ENCODE data around the gene MXRA8. TPM values are rescaled to one million over a fixed set of nuclear protein-coding genes. Genes with fewer than 3 reads are reported as not detected.

The MXRA8 gene, protein sequence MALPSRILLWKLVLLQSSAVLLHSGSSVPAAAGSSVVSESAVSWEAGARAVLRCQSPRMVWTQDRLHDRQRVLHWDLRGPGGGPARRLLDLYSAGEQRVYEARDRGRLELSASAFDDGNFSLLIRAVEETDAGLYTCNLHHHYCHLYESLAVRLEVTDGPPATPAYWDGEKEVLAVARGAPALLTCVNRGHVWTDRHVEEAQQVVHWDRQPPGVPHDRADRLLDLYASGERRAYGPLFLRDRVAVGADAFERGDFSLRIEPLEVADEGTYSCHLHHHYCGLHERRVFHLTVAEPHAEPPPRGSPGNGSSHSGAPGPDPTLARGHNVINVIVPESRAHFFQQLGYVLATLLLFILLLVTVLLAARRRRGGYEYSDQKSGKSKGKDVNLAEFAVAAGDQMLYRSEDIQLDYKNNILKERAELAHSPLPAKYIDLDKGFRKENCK
- 100 to 1,000 TPM in 3 of 4 donors, 10 to 100 TPM in 1; 57.1 to 143 (median 106) TPM for total RNA-seq

DNA sequence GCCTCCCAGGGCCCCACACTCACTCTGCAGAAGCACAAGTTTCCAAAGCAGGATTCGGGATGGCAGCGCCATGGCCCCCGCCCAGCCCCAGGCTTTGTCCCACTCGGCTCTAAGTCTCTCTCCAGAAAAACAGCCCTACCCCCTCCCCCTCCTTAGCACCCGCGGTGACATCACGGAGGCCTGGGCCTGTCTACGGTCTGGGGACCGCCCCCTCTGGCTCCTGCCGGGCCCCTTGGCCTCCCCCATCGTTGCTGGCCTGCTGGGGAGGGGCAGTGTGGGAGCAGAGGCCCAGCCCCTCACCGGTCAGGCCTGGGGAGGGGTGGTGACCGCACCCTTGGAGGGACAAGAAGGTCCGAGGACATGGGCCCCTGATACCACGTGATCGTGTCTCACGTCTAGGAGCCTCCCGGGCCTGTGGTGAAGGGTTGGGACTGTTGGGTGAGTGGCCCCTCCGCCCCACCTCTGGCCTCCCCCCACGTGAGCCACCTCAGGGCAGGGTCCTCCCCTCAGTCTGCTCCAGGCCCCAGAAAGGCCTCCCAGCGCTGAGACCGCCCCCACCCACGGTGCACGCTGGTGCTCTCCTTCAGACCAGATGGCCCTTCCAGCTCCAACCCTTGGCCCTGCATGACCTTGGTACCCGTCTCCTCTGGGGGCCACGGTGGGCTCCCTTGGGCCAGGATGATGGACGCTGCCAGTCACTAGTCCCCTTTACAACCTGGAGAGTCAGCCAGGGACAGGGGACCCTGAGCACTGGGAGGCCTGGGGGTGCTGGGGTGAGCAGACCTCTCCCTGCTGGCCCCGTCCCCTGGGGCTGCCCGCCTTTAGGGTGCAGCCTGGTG lies at the start of gene MXRA8:
Gene MXRA8, minus strand, starts transcription at position 123 of the 839 bp plus-strand sequence. Its CDS starts 51 bp downstream, at position 72.
- peak; percentile 61 to 65 for DNase-seq
- H3K4me1 ChIP-seq: peaks cover 43 to 78% of the 10 kb centered on the region in 2 donors
- H3K9me3 ChIP-seq: no peaks in the 10 kb centered on the region
- peak within 1 kb of the TSS; percentile 49 to 87 (median 86) for H3K27ac ChIP-seq
- peak within 1 kb of the TSS in 1 of 3 donors; percentile 28 for H3K4me3 ChIP-seq (replicated peaks in 1 of 3)
- H3K36me3 ChIP-seq: peaks cover 0 to 4% of the 10 kb centered on the region in 2 donors
- 21 to 24% methylated on average over 8 to 18 of the region's 29 CpGs for WGBS, 2 donors
- intact Hi-C loops (cut with DNase I): loop anchor here (5.0 kb wide), 1 partner anchor 41 kb away; no protein-coding TSS in a partner anchor
- TF ChIP-seq, protein P1, sequence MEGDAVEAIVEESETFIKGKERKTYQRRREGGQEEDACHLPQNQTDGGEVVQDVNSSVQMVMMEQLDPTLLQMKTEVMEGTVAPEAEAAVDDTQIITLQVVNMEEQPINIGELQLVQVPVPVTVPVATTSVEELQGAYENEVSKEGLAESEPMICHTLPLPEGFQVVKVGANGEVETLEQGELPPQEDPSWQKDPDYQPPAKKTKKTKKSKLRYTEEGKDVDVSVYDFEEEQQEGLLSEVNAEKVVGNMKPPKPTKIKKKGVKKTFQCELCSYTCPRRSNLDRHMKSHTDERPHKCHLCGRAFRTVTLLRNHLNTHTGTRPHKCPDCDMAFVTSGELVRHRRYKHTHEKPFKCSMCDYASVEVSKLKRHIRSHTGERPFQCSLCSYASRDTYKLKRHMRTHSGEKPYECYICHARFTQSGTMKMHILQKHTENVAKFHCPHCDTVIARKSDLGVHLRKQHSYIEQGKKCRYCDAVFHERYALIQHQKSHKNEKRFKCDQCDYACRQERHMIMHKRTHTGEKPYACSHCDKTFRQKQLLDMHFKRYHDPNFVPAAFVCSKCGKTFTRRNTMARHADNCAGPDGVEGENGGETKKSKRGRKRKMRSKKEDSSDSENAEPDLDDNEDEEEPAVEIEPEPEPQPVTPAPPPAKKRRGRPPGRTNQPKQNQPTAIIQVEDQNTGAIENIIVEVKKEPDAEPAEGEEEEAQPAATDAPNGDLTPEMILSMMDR (IDR thresholded peaks at IDR 0.05): no peak
- TF ChIP-seq POLR2A (IDR thresholded peaks at IDR 0.05): no peak
- no peaks in the 10 kb centered on the region for H3K27me3 ChIP-seq

DNA sequence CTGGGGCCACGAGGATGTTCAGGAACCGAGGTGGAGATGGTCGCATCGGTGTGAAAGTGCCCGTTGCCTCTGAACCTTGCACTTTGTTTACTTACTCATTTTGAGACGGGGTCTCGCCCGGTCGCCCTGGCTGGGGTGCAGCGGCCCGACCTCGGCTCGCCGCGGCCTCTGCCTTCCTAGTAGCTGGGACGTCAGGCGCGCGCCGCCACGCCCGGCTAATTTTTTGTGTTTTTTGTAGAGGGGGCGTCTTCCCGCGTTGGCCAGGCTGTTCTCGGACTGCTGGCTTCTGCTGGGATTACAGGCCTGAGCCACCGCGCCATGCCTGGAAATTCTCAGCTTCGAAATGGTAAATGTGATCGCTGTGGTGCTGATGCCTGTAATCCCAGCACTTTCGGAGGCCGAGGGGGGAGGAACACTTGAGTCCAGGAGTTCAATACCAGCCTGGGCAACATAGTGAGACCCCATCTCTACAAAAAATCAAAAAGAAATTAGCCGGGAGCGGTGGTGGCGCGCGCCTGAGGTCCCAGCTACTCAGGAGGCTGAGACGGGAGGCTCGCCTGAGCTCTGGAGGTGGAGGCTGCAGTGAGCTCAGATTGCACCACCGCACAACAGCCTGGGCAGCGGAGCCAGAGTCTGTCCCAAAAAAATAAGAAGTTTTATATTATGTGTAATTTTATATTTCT lies 49.4 kb upstream of the MXRA8 start:
- peak overlapping the region; percentile 92 to 98 (median 96) for H3K4me3 ChIP-seq (replicated peaks in 1 of 3)
- 13 to 15% methylated on average over 25 to 34 of the region's 41 CpGs for WGBS, 2 donors
- H3K4me1 ChIP-seq: peaks cover 22 to 29% of the 10 kb centered on the region in 2 donors
- H3K9me3 ChIP-seq: no peaks in the 10 kb centered on the region
- no peak for TF ChIP-seq POLR2A (IDR thresholded peaks at IDR 0.05)
- no peaks in the 10 kb centered on the region for H3K27me3 ChIP-seq
- DNase-seq: peak; percentile 51 to 53
- H3K36me3 ChIP-seq: peaks cover 11 to 19% of the 10 kb centered on the region in 2 donors
- H3K27ac ChIP-seq: peak overlapping the region; percentile 68 to 75 (median 75)
- intact Hi-C loops (cut with DNase I): loop anchor here (5.0 kb wide), 1 partner anchor 35 kb away; no protein-coding TSS in a partner anchor

DNA sequence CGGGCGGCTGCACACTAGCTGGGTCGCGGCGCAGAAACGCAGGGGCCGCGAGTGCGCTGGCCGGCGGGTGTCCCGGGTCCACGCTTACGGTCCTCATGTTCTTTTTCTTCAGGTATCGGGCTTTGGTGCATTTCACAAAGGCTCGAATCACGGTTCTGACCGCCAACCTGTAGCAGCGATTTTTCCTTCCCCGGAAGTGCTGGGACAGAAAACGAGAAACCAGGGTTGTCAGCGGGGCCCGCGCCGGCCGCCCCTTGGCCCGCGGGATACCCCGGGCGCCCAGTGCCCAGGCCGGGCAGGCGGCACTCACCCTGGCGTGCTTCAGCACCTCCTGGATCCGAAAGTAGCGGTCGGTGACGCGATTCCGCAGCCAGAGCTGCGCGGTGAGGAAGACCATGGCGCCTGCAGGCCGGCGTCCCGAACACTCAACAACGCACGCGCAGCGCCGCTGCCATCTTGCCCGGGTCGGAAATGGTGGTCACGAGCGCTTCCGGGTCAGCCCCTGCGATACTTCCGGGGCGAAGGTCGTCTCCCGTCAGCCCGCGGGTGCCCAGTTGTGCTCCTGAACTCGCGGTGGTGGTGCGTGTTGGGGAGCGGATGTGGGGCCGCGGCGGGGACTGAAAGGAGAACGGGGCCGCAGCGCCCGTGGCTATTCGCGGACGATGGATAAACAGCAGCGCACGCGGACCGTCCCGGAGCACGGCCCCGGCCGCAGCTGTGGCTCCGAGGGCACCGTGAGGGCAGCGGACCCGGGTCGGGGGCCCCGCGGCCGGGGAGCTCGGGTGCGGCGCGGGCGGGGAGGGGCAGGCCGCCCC lies 48.7 kb upstream of the MXRA8 start, which contains the start of gene MRPL20:
Gene MRPL20, minus strand, starts transcription at position 473 of the 815 bp plus-strand sequence. Its CDS starts 76 bp downstream, at position 397.
- peak; percentile 94 to 95 for DNase-seq
- WGBS, 2 donors: 0 to 2% methylated on average over 20 to 32 of the region's 98 CpGs
- Histone ChIP-seq H3K27ac (peak within 1 kb of the TSS; percentile 68 to 75 (median 75)), H3K4me3 (replicated peaks in 1 of 3) (peak within 1 kb of the TSS; percentile 92 to 98 (median 96)), H3K4me1 (peaks cover 22 to 29% of the 10 kb centered on the region in 2 donors), H3K27me3 (no peaks in the 10 kb centered on the region), H3K9me3 (no peaks in the 10 kb centered on the region), H3K36me3 (peaks cover 14 to 23% of the 10 kb centered on the region in 2 donors)
- TF ChIP-seq, protein P1 (IDR thresholded peaks at IDR 0.05): peak in 1 of 6 experiments; percentile 3
- TF ChIP-seq POLR2A (IDR thresholded peaks at IDR 0.05): peak in 1 of 2 donors; percentile 84
- intact Hi-C loops (cut with DNase I): loop anchor here (5.0 kb wide), 1 partner anchor 35 kb away; no protein-coding TSS in a partner anchor

DNA sequence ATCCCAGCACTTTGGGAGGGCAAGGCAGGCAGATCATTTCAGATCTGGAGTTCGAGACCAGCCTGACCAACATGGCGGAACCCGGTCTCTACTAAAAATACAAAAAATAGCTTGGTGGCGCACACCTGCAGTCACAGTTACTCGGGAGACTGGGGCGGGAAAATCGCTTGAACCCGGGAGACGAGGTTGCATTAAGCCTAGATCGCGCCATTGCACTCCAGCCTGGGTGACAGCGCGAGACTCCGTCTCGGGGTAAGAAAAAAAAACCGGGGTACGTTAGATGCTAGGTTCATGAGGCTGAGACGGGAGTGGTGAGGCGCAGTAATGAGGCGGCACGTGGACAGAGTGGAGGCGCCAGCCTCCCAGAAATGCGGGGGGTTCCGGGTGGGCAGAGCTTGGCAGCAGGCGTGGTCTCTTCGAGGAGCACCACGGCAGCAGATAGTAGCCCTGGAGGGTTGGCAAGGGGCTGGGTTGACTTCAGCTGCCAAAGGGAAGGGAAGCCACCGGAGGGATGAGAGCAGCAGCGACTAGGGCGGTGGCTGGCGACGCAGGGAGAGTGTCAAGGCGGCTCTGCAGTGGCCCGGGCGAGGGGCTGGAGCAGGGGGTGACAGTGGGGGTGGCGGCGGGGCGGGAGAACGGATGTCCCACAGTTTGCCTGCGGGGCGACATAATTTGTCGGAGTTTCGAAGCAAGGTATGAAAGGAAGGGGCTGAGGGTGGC lies 47.9 kb upstream of the MXRA8 start:
- 47 to 51% methylated on average over 37 to 41 of the region's 43 CpGs for WGBS, 2 donors
- intact Hi-C loops (cut with DNase I): loop anchor here (5.0 kb wide), 1 partner anchor 36 kb away; no protein-coding TSS in a partner anchor
- H3K9me3 ChIP-seq: no peaks in the 10 kb centered on the region
- peak overlapping the region; percentile 92 to 98 (median 96) for H3K4me3 ChIP-seq (replicated peaks in 1 of 3)
- H3K27ac ChIP-seq: peak overlapping the region in 2 of 3 donors; percentile 75
- peaks cover 15 to 30% of the 10 kb centered on the region in 2 donors for H3K36me3 ChIP-seq
- peaks cover 22 to 29% of the 10 kb centered on the region in 2 donors for H3K4me1 ChIP-seq
- TF ChIP-seq, protein P1 (IDR thresholded peaks at IDR 0.05): no peak
- no peak for TF ChIP-seq POLR2A (IDR thresholded peaks at IDR 0.05)
- no peaks in the 10 kb centered on the region for H3K27me3 ChIP-seq
- DNase-seq: no peak

Data from thyroid gland (tissue), 4 donors.